GM19372 (cell line): ENCODE results near the gene POLR1E.

ENCODE experiments used
- ATAC-seq: cut with Tn5 transposase; IDR thresholded peaks from one replicate; pipeline ENCODE4 v1.9.1; 2021; ENCODE audit warnings: mild to moderate bottlenecking, low read depth, moderate library complexity; ENCODE audit not compliant: unreplicated experiment

POLR1E gene, protein sequence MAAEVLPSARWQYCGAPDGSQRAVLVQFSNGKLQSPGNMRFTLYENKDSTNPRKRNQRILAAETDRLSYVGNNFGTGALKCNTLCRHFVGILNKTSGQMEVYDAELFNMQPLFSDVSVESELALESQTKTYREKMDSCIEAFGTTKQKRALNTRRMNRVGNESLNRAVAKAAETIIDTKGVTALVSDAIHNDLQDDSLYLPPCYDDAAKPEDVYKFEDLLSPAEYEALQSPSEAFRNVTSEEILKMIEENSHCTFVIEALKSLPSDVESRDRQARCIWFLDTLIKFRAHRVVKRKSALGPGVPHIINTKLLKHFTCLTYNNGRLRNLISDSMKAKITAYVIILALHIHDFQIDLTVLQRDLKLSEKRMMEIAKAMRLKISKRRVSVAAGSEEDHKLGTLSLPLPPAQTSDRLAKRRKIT

DNA sequence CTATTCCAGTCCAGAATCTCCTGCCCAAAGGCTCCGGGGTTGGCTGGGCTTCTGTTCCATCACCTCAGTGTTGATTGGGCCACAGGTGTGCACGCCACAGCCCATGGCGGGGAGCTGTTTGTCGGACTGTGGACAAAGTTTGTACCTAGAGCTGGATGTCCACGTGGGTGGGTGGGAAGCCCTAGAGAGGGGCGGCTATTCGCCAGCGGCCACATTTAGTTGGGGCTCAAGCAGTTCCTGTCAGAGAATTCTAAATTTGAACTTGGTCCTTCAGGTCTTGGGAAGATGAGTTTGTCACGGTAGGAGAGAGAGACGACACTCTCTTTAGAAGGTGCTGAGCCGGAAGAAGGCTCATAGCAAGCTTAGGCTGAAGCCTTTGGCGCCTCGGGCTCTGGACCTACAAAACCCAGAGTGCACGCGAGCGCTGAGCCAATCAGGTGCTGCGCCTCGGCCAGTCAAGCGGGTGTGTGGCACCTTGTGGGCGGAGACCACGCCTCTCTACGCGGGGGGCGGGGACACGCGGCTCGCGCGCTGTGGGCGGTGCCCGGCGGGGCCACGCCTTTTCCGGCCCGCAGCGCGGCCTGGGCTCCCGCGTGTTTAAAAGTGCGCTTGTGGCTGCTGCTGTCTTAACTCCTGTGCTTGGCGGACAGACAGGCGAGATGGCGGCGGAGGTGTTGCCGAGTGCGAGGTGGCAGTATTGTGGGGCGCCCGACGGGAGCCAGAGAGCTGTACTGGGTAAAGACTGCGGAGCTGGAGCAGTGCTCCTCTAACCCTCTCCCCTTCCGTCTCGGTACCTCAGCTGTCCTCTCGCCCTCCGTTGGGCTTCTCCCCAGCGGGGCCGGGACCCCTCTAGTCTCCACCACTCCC is at the start of gene POLR1E:
TSS of gene POLR1E (plus strand) at position 560 of the 867 bp plus-strand sequence. CDS start at position 660, 100 bp downstream.
- peak; percentile 94 for ATAC-seq

DNA sequence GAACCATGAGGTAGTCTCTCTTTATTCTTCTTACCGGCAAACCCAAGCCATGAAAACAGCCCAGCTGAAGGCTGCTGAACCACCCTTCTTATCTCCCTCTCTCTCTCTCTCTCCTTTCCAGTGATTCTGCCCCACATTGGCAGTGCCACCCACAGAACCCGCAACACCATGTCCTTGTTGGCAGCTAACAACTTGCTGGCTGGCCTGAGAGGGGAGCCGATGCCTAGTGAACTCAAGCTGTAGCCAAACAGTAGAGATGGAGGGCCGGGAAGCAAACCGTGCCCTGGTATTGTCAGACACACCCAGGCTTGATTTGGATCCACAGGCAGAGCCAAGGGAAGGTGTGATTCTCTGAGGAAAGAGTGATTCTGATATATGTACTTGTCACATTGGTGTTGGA is 49.2 kb upstream of the POLR1E start:
- ATAC-seq: no peak

DNA sequence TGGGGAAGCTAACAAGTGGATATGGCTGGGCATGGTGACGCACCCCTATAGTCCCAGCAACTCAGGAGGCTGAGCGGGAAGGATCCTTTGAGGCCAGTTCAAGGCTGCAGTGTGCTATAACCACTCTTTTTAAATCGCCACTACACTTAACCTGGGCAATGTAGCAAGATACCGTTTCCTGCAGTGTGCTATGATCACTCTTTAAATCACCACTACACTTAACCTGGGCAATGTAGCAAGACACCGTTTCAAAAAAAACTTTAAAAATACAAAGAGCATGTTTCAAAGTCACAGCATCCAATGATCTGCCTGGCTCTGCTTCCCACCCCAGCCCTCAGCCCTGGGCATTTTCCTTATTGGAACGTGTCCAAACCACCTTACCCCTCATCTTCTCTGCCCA is 48.7 kb upstream of the POLR1E start:
- no peak for ATAC-seq

DNA sequence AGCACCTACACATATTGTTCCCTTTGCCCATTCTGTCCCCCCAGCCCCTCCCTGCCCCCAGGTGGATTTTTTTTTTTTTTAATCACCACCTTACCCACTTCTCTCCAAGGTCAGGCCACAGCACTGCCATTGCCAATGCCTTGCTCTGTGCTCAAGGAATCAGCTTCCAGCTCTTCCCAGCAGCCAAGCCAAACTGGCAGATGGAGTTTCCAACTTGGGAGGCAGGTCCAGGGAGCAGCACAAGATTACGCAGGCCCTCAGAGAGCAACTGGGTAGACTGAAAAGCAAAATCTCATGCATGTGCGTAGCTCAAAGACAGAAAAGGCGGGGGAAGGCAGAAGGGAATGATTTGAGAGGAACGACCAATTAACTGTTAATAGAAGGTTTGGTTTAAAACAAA is 48.1 kb upstream of the POLR1E start:
- no peak for ATAC-seq

DNA sequence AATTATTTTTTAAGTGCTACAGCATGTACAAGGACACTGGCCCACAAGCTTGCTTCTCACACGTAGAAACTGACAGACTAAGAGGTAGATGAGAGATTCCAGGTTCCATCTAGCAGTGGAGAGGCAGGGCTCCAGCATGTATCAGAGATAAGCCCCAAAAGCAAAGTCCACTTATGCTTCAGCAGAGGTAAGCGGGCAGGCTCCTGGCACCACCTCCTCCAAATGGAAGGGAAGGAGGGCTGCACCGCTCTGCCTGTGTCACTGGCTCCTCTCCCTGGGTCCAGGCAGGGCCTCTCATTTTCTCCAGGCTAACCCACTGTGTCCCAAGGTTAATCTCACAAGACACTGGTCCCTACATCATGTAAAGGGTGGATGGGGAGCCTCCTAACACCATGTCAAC is 47.4 kb upstream of the POLR1E start:
- no peak for ATAC-seq

DNA sequence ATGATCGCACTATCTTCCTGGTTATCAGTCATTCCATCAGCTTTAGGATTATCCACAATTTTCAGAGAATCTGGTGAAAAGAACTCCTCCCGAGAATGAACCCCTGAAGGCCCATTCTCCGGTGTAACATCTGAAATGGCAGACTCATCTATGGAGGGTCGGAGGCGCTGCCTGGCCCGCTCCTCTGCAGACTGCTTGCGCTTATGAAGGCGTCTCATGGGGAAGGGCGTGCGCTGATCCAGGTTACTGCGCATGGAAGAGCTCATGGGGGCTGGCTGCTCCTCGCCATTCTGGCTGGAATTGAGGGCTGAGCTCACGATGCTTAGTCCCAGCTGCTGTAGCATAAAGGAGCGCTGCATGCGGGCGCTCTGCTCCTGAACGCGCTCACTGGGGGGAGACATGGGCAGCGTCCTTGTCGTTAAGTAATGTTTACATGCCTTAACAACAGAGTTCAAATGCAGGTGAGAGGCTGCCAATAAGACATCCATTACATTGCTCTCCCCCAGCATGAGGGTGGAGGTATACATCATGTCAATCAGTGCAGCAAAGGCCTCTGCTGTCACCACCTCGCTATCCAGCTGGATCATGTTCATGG is 43.9 kb upstream of the POLR1E start:
- no peak for ATAC-seq

DNA sequence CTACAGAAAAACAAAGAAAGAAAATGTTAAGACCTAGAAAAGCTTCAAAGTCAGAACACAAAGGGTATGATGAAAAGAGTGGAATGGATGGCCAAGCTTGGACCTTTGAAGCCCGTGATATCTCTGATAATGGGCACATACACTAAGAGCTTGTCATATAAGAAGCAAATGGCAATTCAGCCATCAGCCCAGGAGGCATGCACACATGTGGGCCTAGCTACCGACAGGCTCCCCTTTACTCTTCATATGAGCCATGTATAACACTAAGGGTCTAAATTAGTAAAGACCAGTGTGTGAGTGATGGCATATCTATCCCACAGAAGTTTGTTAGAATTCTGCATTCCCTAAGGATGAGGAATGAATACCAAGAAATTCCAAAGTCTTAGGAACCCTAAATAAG is 43.2 kb upstream of the POLR1E start:
- ATAC-seq: no peak

DNA sequence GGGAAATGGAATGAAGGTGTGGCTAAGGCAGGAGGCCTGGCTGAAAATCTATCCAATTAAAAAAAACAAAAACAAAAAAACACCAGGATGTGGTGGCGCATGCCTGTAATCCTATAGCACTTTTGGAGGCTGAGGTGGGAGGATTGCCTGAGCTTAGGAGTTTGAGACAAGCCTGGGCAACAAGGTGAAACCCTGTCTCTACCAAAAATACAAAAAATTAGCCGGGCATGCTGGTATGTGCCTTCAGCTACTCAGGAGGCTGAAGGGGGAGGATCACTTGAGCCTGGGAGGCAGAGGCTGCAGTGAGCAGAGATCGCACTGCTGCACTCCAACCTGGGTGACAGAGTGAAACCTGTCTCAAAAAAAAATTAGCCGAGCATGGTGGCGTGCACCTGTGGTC is 42.2 kb upstream of the POLR1E start:
- ATAC-seq: no peak

DNA sequence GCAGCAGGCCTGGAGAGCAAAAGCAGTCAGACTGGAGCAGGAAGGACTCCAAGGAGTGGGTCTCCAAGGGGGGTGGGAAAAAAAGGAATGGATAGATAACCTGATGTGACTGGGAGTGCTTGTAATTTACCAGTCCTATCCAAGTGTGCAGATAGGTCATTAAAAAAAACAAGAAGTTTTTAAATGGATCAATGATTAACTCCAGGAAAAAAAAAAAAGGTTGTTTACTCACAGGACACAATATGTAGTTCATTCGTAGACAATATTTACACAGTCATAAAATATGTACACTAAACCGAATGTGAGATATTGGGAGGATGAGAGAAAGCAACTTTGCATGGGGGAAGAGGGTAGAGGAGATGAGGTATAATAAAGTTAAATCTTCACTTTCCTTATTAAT is 40.9 kb upstream of the POLR1E start:
- ATAC-seq: no peak

DNA sequence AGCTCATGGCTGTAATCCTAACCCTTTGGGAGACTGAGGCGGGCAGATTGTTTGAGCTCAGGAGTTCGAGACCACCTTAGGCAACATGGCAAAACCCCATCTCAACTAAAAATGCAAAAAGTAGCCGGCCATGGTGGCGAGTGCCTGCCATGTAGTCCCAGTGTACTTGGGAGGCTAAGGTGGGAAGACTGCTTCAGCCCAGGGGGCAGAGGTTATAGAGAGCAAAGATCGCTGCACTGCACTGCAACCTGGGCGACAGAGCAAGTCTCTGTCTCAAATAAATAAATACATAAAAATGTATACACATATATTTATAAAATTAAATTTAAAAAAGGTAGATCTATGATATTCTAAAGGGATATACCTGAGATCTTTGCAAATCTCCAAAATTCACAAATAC is 39.9 kb upstream of the POLR1E start:
- ATAC-seq: no peak

DNA sequence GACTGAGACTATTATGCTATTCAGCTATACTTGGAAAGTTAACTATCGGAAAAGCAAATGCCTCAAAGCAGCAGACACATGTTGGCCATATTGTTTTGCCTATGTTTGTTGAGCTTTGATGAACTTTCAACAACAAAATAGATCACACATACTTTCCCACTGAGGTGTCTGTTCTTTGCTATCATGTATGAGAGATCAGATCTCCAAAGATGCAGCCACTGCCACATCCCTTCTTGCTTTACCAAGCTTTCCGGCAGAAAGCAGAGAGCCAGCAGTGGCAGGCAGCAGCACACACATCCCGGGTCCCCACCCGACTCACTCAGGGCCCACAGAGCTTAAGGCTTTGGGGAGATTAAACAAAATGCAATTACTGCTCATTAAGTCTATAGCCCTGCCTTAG is 39.3 kb upstream of the POLR1E start:
- ATAC-seq: no peak

DNA sequence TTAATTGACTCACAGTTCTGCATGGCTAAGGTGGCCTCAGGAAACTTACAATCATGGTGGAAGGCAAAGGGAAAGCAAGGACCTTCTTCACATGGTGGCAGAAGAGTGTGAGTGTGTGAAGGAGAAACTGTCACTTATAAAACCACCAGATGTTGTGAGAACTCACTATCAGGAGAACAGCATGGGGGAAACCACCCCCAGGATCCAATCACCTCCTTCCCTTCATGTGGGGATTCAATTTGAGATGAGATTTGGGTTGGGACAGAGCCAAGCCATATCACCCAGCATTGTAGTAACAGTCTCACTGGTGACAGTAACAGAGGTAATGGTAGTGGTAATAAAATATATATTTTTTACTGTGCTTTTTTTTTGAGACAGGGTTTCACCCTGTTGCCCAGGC is 38.6 kb upstream of the POLR1E start:
- ATAC-seq: no peak

DNA sequence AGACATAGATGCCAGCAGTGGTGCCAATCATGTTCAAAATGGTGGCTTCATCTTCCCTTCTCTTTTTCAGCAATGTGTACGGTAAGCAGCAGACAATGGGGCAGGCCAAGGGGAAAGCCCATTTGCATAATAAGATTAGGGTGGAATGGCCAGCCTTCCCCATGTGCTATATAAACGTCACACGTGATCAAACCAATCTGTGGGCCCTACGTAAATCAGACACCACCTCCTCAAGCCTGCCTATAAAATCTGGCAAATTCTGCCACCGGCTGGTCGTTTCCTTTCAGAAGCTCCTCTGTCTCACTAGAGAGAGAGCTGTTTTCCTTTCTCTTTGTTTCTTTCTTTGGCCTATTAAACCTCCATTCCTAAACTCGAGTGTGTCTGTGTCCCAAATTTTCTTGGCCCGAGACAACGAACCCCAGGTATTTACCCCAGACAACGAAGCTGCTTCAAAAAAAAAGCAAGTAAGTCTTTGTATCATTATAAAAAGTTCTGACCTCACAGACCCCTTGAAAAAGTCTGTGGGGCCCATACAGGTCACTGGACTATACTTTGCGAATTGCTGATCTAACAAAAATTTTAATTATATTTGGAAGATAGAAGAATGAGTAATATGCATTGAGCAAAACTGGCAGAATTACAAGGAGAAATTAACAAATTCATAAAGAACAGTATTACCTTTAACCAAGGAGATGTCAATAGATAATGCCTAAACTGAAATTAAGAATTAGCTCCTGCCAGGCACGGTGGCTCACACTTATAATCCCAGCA is 35.7 kb upstream of the POLR1E start:
- no peak for ATAC-seq

DNA sequence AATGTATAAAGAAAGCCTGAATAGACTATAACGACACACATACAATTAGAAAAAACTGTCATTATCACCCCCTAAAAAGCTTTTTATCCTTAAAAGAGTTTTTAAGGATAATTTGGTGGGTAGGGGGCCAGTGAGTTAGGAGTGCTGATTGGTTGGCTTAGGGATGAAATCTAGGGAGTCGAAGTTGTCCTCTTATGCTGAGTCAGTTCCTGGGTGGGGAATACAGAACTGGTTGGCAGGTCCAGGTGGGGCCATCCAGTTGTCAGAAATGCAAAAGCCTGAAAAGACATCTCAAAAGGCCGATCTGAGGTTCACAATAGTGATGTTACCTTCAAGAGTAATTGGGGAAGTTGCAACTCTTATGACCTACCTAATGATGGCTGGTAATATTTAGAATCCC is 34.1 kb upstream of the POLR1E start:
- no peak for ATAC-seq

DNA sequence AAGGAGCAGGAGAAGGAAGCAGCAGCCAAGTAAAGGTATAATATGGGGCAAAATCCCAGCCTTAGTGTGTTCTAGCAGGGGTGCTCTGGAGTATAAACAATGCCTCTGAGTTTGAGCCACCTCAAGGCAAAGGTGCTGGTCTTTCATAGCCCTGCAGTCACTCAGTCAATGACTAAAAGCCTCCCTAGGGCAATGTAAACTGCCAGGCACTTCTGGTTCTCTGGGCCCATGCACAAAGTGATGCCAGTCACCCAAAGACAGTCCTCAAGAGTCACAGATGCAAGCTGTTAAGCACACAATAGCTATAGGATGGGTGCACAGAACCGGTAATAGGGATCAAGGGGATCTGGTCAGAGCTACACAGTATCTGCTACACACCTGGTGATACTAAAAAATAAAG is 33.1 kb upstream of the POLR1E start:
- no peak for ATAC-seq

DNA sequence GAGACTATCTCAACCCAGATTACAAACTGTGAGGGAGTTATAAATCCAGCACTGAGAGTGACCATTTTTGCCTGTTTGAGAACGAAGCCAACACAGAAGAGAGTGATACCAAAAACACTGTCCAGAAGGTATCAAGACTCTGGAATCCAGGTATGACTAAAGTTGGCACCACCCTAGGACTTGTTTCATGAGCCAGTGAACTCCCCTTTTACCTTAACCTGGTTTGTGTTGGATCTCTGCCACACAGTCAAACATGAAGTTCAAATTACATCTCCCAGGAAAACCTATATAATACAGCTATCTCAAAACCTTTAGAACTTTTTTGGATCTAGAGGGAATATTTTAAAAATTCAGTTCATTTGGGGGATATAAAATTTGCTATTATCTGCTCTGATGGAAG is 31.9 kb upstream of the POLR1E start:
- ATAC-seq: no peak

DNA sequence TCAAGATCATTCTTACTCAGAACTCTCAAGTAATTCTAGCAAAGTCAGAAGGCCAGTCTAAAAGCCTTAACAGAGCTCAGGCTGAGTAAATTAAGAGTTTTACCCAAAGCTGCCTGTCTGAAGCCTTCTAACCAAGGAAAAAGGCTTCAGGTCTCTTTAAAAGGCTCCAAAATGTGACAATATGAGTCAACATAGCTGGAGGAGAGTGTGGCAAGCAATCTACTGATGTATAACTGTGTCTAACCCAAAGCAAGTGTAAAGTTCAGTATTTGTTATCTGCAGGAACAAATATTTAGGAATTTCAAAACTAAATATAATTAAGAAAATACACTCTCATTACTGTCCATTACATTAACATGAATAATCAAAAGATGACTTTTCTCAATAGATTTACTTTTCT is 31.5 kb upstream of the POLR1E start:
- ATAC-seq: no peak

DNA sequence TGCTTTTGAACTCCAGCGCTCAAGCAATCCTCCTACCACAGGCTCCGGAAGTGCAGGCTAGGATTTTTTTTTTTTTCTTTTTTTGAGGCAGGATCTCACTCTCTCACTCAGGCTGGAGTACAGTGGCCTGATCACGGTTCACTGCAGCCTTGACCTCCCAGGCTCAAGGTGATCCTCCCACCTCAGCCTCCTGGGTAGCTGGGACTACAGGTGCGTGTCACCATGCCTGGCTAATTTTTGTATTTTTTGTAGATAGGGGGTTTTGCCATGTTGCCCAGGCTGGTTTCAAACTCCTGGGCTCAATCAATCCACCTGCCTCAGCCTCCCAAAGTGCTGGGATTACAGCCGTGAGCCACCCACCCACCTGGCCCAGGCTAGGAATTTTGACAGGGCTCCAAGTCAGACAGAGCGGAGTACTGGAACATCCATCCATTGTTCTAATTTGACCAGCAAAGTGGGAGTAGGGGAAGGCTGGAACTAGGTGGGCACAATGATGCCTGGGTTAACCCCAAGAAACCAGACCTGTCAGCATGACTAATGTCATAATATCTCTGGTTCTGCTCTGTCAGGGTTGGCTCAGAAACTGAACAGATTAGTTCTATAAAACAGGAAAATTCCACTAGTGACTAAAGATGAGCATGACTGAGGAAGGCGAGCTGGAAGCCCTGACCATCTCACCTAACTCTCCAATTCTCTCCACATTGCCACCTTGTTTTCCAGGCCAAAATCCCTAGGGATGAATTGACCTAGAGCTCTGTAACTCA is 29.7 kb upstream of the POLR1E start:
- ATAC-seq: no peak

DNA sequence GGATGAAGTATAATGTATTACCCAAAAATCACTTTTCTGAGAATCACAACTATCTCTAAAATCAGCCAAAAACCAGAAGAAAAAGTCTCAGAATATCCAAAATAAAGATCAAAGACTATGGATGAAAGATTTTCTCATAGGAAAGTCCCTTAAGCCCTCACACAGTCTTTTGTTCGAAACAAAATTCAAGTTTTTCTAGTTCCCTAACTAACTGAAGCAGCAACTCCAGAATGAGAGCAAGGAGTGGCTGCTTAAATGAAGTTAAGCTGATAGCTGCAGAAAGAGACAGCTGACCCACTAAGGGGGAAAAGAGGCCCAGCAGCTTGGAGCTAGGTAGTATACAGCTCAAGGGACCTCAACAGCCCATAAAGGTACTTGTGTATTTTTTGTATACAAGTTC is 28.9 kb upstream of the POLR1E start:
- no peak for ATAC-seq

DNA sequence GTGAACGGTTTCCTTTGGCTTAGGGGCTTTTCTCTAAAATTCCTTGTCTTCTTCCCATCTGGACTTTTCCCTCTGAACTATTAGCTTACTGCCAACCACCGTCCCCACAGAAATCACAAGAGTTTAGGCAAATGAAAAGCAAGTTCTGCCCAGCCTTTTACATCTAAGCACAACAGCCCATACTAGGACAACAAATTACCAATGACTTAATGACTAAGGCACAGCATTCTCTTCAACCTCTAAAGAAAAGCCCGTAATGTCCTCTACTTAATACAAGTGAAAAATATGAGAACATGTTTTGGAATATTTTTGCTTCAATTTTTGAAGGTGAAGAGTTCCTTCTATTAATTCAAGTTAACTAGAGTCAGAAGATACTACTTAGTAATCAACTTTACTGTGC is 21.7 kb upstream of the POLR1E start:
- no peak for ATAC-seq
